T-cell (primary cell): ENCODE measurements around the gene OCA2. TPM values are rescaled to one million over a fixed set of nuclear protein-coding genes. Genes with fewer than 3 reads are reported as not detected.

Source experiments
- ATAC-seq, 4 experiments: fragments of 200-7000 bp in 3 of 4; fragments of 150-1000 bp in 1 of 4; cut with Tn5 transposase; replicated peaks in 1 of 4; 1 replicate in 3 of 4; 2 replicates in 1 of 4; pipeline ENCODE4 v1.10.0; 2021; ENCODE audit warnings: moderate library complexity in 3 of 4, mild to moderate bottlenecking in 2 of 4, moderate number of reproducible peaks in 1 of 4
- CTCF ChIA-PET, 2 donors: fragments of 300-600 bp; sonication (Branson Sonifier 250); formaldehyde crosslinking; loops; one replicate each; lab custom pipeline; 2022; ENCODE audit warnings: antibody characterized with exemption in 2 of 2; lab: Charles Lee
- POLR2A ChIA-PET, 2 donors: fragments of 300-600 bp; sonication (Branson Sonifier 250); formaldehyde crosslinking; loops; one replicate each; lab custom pipeline; 2022; ENCODE audit warnings: antibody characterized with exemption in 2 of 2; lab: Charles Lee
- DNase-seq, 35 experiments: peaks; one replicate each; pipeline versions ENCODE4 v3.0.0 to v3.0.0-alpha.2; 2013 to 2023
- H3K27ac ChIP-seq: one replicate; pipeline ENCODE4 v1.5.1; 2013; ENCODE audit warnings: low read length
- H3K27me3 ChIP-seq, 2 experiments: replicated peaks in 1 of 2; 1 replicate in 1 of 2; 2 replicates in 1 of 2; pipeline versions ENCODE4 v1.6.1 to v1.7.0; 2013; ENCODE audit warnings: low read length in 1 of 2, mixed read lengths in 1 of 2; ENCODE audit not compliant: control insufficient read depth in 2 of 2, insufficient read depth in 2 of 2; ENCODE audit errors: extremely low read depth in 1 of 2
- H3K36me3 ChIP-seq, 2 donors: 1 replicate in 1 of 2; 2 replicates in 1 of 2; pipeline versions ENCODE4 v1.6.1 to v1.7.0; 2013; ENCODE audit warnings: low read length in 1 of 2; ENCODE audit not compliant: control insufficient read depth in 2 of 2, insufficient read depth in 1 of 2; ENCODE audit errors: extremely low read depth in 1 of 2
- H3K4me1 ChIP-seq, 2 experiments: 1 replicate in 1 of 2; 2 replicates in 1 of 2; pipeline versions ENCODE4 v1.6.1 to v1.7.0; 2013; ENCODE audit warnings: low read length in 2 of 2, mixed read lengths in 1 of 2; ENCODE audit not compliant: insufficient read depth in 2 of 2, control insufficient read depth in 1 of 2; ENCODE audit errors: extremely low read depth in 1 of 2
- H3K4me3 ChIP-seq, 2 donors: 1 replicate in 1 of 2; 2 replicates in 1 of 2; pipeline versions ENCODE4 v1.5.1 to v1.7.0; 2013; ENCODE audit warnings: mild to moderate bottlenecking in 2 of 2, low read length in 1 of 2, moderate library complexity in 1 of 2; ENCODE audit not compliant: control insufficient read depth in 1 of 2; ENCODE audit errors: extremely low read depth in 1 of 2
- H3K9me3 ChIP-seq: 2 replicates; pipeline ENCODE4 v1.7.0; 2013
- H3K27ac Mint-ChIP-seq, 2 donors: one replicate each; pipeline ENCODE4 v1.8.0; 2020 to 2021; ENCODE audit warnings: mild to moderate bottlenecking in 2 of 2, mixed read lengths in 2 of 2
- H3K27me3 Mint-ChIP-seq, 2 donors: one replicate each; pipeline ENCODE4 v1.8.0; 2021 to 2022; ENCODE audit warnings: mixed read lengths in 2 of 2
- H3K36me3 Mint-ChIP-seq: one replicate; pipeline ENCODE4 v1.8.0; 2021; ENCODE audit warnings: mixed read lengths
- H3K4me1 Mint-ChIP-seq, 3 donors: one replicate each; pipeline ENCODE4 v1.8.0; 2020 to 2022; ENCODE audit warnings: mixed read lengths in 3 of 3, mild to moderate bottlenecking in 1 of 3
- H3K4me3 Mint-ChIP-seq, 3 donors: one replicate each; pipeline ENCODE4 v1.8.0; 2020 to 2022; ENCODE audit warnings: mild to moderate bottlenecking in 3 of 3, mixed read lengths in 3 of 3, moderate library complexity in 3 of 3
- H3K9me3 Mint-ChIP-seq, 3 donors: one replicate each; pipeline ENCODE4 v1.8.0; 2020 to 2022; ENCODE audit warnings: mixed read lengths in 3 of 3
- WGBS: methylation state at CpG from one replicate; pipeline ENCODE4 v1.1.5; 2013; ENCODE audit warnings: missing lambda C conversion rate; ENCODE audit not compliant: insufficient coverage; 5-methylcytosine and 5-hydroxymethylcytosine counted together
- total RNA-seq, 35 experiments: library from RNA in 6 of 35; stranded (reverse) in 6 of 35; fragments of 120-200 nt in 1 of 35; gene quantifications; one replicate each; pipeline versions ENCODE4 v1.2.1 to v1.2.4 and lab custom pipeline; 2013 to 2026

OCA2 gene
- total RNA-seq, 5 donors from 2014 or later (not counting 1 experiment from before 2014, with no cell fraction given) = 0.19 to 0.67 TPM; not detected in 3

DNA sequence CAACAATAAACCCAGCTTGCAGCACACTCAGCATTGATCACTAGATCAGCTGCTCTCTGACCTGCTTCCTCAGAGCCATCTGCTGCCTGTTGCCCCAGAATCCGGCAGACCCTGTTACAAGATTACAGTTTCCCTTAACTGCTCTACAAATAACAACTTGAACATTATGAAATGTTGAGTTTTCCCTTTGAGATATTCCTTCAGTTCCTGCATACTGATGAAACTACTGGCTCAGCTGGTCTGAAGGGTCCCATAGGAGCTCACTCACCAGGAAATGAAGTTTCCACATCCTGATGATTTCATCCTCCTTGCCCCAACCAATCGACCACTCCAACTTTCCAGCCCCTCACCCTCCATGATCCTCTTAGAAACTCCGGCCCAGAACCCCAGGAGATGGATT is 281.9 kb downstream of the OCA2 start:
- Histone ChIP-seq H3K27me3 (peaks cover 0 to 7% of the 10 kb centered on the region in 2 experiments), H3K4me1 (no peaks in the 10 kb centered on the region), H3K9me3 (no peaks in the 10 kb centered on the region), H3K36me3 (no peaks in the 10 kb centered on the region), H3K4me3 (no peak overlapping the region), H3K27ac (no peak overlapping the region)
- no peak for ATAC-seq
- Mint-ChIP-seq H3K27ac (no peak overlapping the region), H3K4me3 (no peak overlapping the region), H3K4me1 (no peaks in the 10 kb centered on the region), H3K27me3 (peaks cover 0 to 3% of the 10 kb centered on the region in 2 donors), H3K36me3 (no peaks in the 10 kb centered on the region), H3K9me3 (peaks cover 0 to 14% (median 8%) of the 10 kb centered on the region in 3 donors)
- 53% methylated on average over 2 of the region's 3 CpGs for WGBS
- no peak for DNase-seq
- ChIA-PET CTCF (no interaction called here), POLR2A (no interaction called here)

DNA sequence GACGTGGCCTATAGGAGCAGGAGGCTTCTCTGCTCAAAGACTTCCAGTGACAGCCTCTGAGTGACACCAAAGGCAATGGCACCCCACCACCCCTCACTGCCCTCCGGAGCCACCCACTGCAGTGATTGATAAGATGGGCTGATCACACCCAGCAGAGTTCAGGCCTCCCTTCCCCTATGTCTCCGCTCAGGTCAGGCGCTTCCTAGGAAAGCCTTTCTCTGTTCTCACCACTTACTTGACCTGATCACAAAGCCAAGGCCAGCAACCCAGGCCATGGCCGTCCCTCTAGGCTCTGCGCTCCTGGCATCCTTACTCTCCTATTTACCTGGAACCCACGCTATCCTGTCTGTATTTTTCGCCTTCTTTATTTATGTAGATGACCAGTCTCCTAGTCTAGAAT is 282.3 kb downstream of the OCA2 start:
- ChIA-PET CTCF (no interaction called here), POLR2A (no interaction called here)
- Mint-ChIP-seq H3K4me1 (no peaks in the 10 kb centered on the region), H3K4me3 (no peak overlapping the region), H3K36me3 (no peaks in the 10 kb centered on the region), H3K27me3 (peaks cover 0 to 3% of the 10 kb centered on the region in 2 donors), H3K9me3 (peaks cover 0 to 14% (median 8%) of the 10 kb centered on the region in 3 donors), H3K27ac (no peak overlapping the region)
- Histone ChIP-seq H3K27me3 (peaks cover 0 to 7% of the 10 kb centered on the region in 2 experiments), H3K36me3 (no peaks in the 10 kb centered on the region), H3K4me3 (no peak overlapping the region), H3K4me1 (no peaks in the 10 kb centered on the region), H3K9me3 (no peaks in the 10 kb centered on the region), H3K27ac (no peak overlapping the region)
- 92% methylated on average over 2 of the region's 8 CpGs for WGBS
- DNase-seq (no peak), ATAC-seq (no peak)

DNA sequence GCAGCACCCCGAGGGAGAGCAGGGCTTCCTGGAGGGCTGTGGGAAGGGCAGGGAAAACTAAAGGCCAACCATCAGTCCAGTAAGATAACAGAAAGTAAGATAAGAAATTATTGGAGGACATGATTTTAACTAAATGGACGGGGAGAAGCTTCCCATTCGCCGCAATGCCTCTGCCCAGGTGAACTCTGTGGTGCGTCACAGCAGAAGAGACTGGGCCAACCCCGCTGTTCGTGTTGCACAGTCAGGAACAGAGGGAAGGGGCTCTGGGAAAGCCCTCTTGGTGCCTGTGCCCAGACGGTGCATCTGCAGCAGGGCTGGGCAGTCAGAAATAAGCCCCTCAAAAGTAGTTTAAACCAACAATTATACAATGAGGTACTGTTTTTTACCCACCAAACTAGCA is 284.1 kb downstream of the OCA2 start:
- Histone ChIP-seq H3K27me3 (peaks cover 0 to 7% of the 10 kb centered on the region in 2 experiments), H3K4me1 (no peaks in the 10 kb centered on the region), H3K4me3 (no peak overlapping the region), H3K36me3 (no peaks in the 10 kb centered on the region), H3K27ac (no peak overlapping the region), H3K9me3 (no peaks in the 10 kb centered on the region)
- peaks cover 0 to 9% (median 8%) of the 10 kb centered on the region in 3 donors for H3K9me3 Mint-ChIP-seq
- CTCF ChIA-PET = no interaction called here
- H3K4me3 Mint-ChIP-seq = no peak overlapping the region
- POLR2A ChIA-PET = no interaction called here
- H3K4me1 Mint-ChIP-seq = no peaks in the 10 kb centered on the region
- DNase-seq (no peak), ATAC-seq (no peak)
- 82% methylated on average over 6 of the region's 8 CpGs for WGBS
- no peak overlapping the region for H3K27ac Mint-ChIP-seq
- no peaks in the 10 kb centered on the region for H3K36me3 Mint-ChIP-seq
- H3K27me3 Mint-ChIP-seq = no peaks in the 10 kb centered on the region

DNA sequence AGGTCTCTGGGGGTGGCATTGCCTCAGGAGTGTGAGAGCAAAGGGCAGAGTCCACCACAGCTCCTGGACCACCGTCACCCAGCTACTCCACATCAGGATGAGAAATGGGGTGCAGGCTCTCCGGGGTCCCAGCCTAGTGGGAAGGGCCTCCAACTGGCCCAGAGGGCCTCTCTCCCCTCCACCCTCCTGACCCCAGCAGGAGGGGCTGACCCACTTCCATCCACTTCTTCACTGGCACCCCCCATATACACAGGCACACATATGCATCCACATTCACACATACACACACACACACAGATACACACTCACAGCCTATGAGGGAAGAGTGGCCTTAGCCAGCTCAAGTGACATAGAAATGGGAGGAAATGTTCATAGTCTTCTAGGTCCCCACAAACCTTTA is 286.0 kb downstream of the OCA2 start:
- no peaks in the 10 kb centered on the region for H3K4me1 Mint-ChIP-seq
- H3K27ac Mint-ChIP-seq = no peak overlapping the region
- H3K27me3 Mint-ChIP-seq = no peaks in the 10 kb centered on the region
- H3K4me3 ChIP-seq = no peak overlapping the region
- H3K9me3 ChIP-seq = no peaks in the 10 kb centered on the region
- ChIA-PET CTCF (no interaction called here), POLR2A (no interaction called here)
- no peaks in the 10 kb centered on the region for H3K4me1 ChIP-seq
- no peak for DNase-seq
- ATAC-seq = no peak
- H3K4me3 Mint-ChIP-seq = no peak overlapping the region
- WGBS = 71% methylated on average over 1 of the region's 2 CpGs
- no peaks in the 10 kb centered on the region for H3K36me3 Mint-ChIP-seq
- H3K27me3 ChIP-seq = peaks cover 0 to 7% of the 10 kb centered on the region in 2 experiments
- H3K27ac ChIP-seq = no peak overlapping the region
- H3K36me3 ChIP-seq = no peaks in the 10 kb centered on the region
- peaks cover 0 to 9% (median 8%) of the 10 kb centered on the region in 3 donors for H3K9me3 Mint-ChIP-seq

DNA sequence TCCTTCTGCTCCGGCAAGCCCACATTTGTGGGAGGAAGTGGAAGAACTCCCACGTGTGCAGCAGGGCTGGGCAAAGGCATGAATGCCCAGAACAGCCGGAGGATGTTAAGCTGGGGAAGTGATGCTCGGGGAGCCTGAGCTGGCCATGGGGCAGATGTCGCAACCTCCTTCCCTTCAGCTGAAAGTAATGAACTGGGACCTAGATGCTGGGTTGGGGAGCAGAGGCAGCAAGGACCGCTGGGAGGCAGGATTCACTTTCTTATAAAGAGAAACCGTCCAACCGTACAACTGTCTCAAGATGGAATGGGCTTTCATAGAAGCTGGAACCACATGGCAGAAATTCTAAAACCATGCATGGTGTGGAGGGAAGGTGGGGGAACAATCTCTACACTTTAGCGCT is 290.9 kb downstream of the OCA2 start:
- H3K4me3 Mint-ChIP-seq = no peak overlapping the region
- no peak overlapping the region for H3K27ac ChIP-seq
- no peak for DNase-seq
- no peaks in the 10 kb centered on the region for H3K36me3 ChIP-seq
- peaks cover 0 to 3% of the 10 kb centered on the region in 2 donors for H3K27me3 Mint-ChIP-seq
- POLR2A ChIA-PET = no interaction called here
- no peaks in the 10 kb centered on the region for H3K4me1 ChIP-seq
- no peak overlapping the region for H3K27ac Mint-ChIP-seq
- no peak for ATAC-seq
- peaks cover 0 to 12% of the 10 kb centered on the region in 2 experiments for H3K27me3 ChIP-seq
- peaks cover 0 to 12% (median 2%) of the 10 kb centered on the region in 3 donors for H3K9me3 Mint-ChIP-seq
- H3K9me3 ChIP-seq = no peaks in the 10 kb centered on the region
- H3K4me3 ChIP-seq = no peak overlapping the region
- no peaks in the 10 kb centered on the region for H3K4me1 Mint-ChIP-seq
- CTCF ChIA-PET = no interaction called here
- 60% methylated on average over 6 of the region's 9 CpGs for WGBS
- H3K36me3 Mint-ChIP-seq = no peaks in the 10 kb centered on the region

DNA sequence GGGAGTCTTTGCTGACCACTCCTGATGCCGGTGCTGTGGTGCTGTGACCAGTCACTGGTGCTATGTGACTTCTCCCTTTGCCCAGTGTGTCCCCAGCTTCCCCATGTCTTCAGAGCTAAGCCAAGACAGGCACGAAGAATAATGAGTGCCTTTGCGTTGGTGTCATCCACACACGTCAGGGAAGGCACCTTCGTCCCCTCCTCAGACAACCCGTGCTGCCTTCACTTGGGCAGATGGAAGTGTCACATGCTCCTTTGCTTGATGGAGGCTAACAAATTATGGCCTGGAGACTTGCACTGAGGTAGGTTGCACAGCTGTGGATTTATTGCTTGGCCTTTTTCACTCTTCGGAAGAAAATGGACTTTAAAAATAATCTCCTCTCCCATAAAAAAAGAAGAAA is 291.8 kb downstream of the OCA2 start:
- CTCF ChIA-PET = no interaction called here
- peaks cover 0 to 7% of the 10 kb centered on the region in 2 experiments for H3K27me3 ChIP-seq
- no peaks in the 10 kb centered on the region for H3K36me3 Mint-ChIP-seq
- ATAC-seq (no peak), DNase-seq (no peak)
- no peak overlapping the region for H3K4me3 Mint-ChIP-seq
- peaks cover 0 to 12% (median 2%) of the 10 kb centered on the region in 3 donors for H3K9me3 Mint-ChIP-seq
- no peaks in the 10 kb centered on the region for H3K4me1 Mint-ChIP-seq
- H3K36me3 ChIP-seq = no peaks in the 10 kb centered on the region
- POLR2A ChIA-PET = no interaction called here
- no peaks in the 10 kb centered on the region for H3K4me1 ChIP-seq
- WGBS = 92% methylated on average over 5 of the region's 7 CpGs
- peaks cover 0 to 3% of the 10 kb centered on the region in 2 donors for H3K27me3 Mint-ChIP-seq
- no peak overlapping the region for H3K27ac Mint-ChIP-seq
- H3K9me3 ChIP-seq = no peaks in the 10 kb centered on the region
- H3K27ac ChIP-seq = no peak overlapping the region
- H3K4me3 ChIP-seq = no peak overlapping the region

DNA sequence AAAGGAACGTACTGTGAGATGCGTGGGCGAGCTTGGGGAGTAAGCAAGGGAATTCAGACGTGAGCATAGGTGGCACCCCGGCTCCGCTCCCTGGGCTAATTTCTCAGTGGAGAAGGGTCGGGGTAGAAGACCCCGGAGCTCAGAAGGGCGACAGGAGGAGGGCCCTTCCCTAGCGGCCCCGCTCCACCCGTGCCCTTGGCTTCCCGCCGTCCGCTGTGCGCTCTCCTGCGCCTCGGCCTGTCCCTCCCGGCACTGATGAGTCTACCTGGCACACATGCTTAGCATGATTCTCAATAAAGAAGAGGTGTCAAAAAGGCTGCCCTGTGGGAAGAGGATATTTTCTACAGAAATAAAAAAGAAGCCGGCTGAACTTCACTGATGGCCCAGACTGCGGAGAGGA is 292.7 kb downstream of the OCA2 start:
- H3K36me3 Mint-ChIP-seq = no peaks in the 10 kb centered on the region
- POLR2A ChIA-PET = no interaction called here

More for the DNA sequence above, 292.7 kb downstream of the OCA2 start:
- no peak overlapping the region for H3K4me3 ChIP-seq
- 89% methylated on average over 8 of the region's 21 CpGs for WGBS
- no peaks in the 10 kb centered on the region for H3K9me3 ChIP-seq
- peaks cover 0 to 7% of the 10 kb centered on the region in 2 experiments for H3K27me3 ChIP-seq
- CTCF ChIA-PET = no interaction called here
- H3K4me1 Mint-ChIP-seq = no peaks in the 10 kb centered on the region
- H3K4me1 ChIP-seq = no peaks in the 10 kb centered on the region
- peaks cover 0 to 12% (median 2%) of the 10 kb centered on the region in 3 donors for H3K9me3 Mint-ChIP-seq
- no peak overlapping the region for H3K4me3 Mint-ChIP-seq
- DNase-seq = no peak
- ATAC-seq = no peak
- peaks cover 0 to 3% of the 10 kb centered on the region in 2 donors for H3K27me3 Mint-ChIP-seq
- H3K27ac Mint-ChIP-seq = no peak overlapping the region
- H3K27ac ChIP-seq = no peak overlapping the region
- H3K36me3 ChIP-seq = no peaks in the 10 kb centered on the region
